ENCODE measurements around the gene FOXF2. TPM values are rescaled to one million over a fixed set of nuclear protein-coding genes. Genes with fewer than 3 reads are reported as not detected.
A peak's percentile ranks its signal among the peaks of the same experiment; 100 is the strongest.

Gene FOXF2
- 2.1 and 8.1 TPM in 2 replicates for total RNA-seq (ENCODE audit: low replicate concordance)
- long read RNA-seq, partial matches to known transcripts, result 0 of 1 reads
- long read RNA-seq, other reads (novel, unspliced or antisense), result 0 of 1 reads

GRCh38 chr6:1389369-1390132 lies at the start of gene FOXF2:
Gene FOXF2, plus strand, starts transcription at chr6:1389576. Its CDS starts 372 bp downstream, at chr6:1389948.
- peak within 1 kb of the TSS; percentile 51 for H3K27ac Mint-ChIP-seq
- no peaks in the 10 kb centered on the region for H3K36me3 Mint-ChIP-seq
- H3K4me1 Mint-ChIP-seq (ENCODE audit: unreplicated experiment), result peaks cover 21% of the 10 kb centered on the region
- DNase-seq (ENCODE audit: extremely low spot score, unreplicated experiment), result no peak
- H3K4me3 Mint-ChIP-seq, result peak within 1 kb of the TSS; percentile 89
- TF ChIP-seq, protein P1, sequence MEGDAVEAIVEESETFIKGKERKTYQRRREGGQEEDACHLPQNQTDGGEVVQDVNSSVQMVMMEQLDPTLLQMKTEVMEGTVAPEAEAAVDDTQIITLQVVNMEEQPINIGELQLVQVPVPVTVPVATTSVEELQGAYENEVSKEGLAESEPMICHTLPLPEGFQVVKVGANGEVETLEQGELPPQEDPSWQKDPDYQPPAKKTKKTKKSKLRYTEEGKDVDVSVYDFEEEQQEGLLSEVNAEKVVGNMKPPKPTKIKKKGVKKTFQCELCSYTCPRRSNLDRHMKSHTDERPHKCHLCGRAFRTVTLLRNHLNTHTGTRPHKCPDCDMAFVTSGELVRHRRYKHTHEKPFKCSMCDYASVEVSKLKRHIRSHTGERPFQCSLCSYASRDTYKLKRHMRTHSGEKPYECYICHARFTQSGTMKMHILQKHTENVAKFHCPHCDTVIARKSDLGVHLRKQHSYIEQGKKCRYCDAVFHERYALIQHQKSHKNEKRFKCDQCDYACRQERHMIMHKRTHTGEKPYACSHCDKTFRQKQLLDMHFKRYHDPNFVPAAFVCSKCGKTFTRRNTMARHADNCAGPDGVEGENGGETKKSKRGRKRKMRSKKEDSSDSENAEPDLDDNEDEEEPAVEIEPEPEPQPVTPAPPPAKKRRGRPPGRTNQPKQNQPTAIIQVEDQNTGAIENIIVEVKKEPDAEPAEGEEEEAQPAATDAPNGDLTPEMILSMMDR (conservative IDR thresholded peaks at IDR 0.05), result no peak
- H3K9me3 Mint-ChIP-seq, result no peaks in the 10 kb centered on the region
- peaks cover 84% of the 10 kb centered on the region for H3K27me3 Mint-ChIP-seq

GRCh38 chr6:1346101-1346500 lies 43.3 kb upstream of the FOXF2 start:
- DNase-seq (ENCODE audit: extremely low spot score, unreplicated experiment), result no peak
- Mint-ChIP-seq H3K4me3 (no peak overlapping the region), H3K9me3 (peaks cover under 1% of the 10 kb centered on the region), H3K4me1 (ENCODE audit: unreplicated experiment) (no peaks in the 10 kb centered on the region), H3K27me3 (peaks cover 64% of the 10 kb centered on the region), H3K36me3 (no peaks in the 10 kb centered on the region), H3K27ac (no peak overlapping the region)
- TF ChIP-seq, protein P1 (conservative IDR thresholded peaks at IDR 0.05), result no peak

- H3K27me3 Mint-ChIP-seq, result peaks cover 60% of the 10 kb centered on the region
- TF ChIP-seq, protein P1 (conservative IDR thresholded peaks at IDR 0.05), result no peak
- H3K27ac Mint-ChIP-seq, result no peak overlapping the region
- no peak for DNase-seq (ENCODE audit: extremely low spot score, unreplicated experiment)
- H3K9me3 Mint-ChIP-seq, result peaks cover 6% of the 10 kb centered on the region
- no peaks in the 10 kb centered on the region for H3K36me3 Mint-ChIP-seq
- no peak overlapping the region for H3K4me3 Mint-ChIP-seq
- H3K4me1 Mint-ChIP-seq (ENCODE audit: unreplicated experiment), result no peaks in the 10 kb centered on the region
Observed at GRCh38 chr6:1346558-1347091, 42.8 kb upstream of the FOXF2 start.

- Mint-ChIP-seq H3K4me3 (no peak overlapping the region), H3K4me1 (ENCODE audit: unreplicated experiment) (no peaks in the 10 kb centered on the region), H3K27ac (no peak overlapping the region), H3K36me3 (no peaks in the 10 kb centered on the region), H3K27me3 (peaks cover 58% of the 10 kb centered on the region), H3K9me3 (peaks cover 8% of the 10 kb centered on the region)
- DNase-seq (ENCODE audit: extremely low spot score, unreplicated experiment), result no peak
- TF ChIP-seq, protein P1 (conservative IDR thresholded peaks at IDR 0.05), result no peak
Observed at GRCh38 chr6:1347161-1347560, 42.2 kb upstream of the FOXF2 start.

GRCh38 chr6:1348675-1349074 lies 40.7 kb upstream of the FOXF2 start:
- no peak overlapping the region for H3K27ac Mint-ChIP-seq
- TF ChIP-seq, protein P1 (conservative IDR thresholded peaks at IDR 0.05), result no peak
- H3K27me3 Mint-ChIP-seq, result peaks cover 53% of the 10 kb centered on the region
- H3K4me3 Mint-ChIP-seq, result no peak overlapping the region
- H3K9me3 Mint-ChIP-seq, result peaks cover 11% of the 10 kb centered on the region
- no peak for DNase-seq (ENCODE audit: extremely low spot score, unreplicated experiment)
- no peaks in the 10 kb centered on the region for H3K4me1 Mint-ChIP-seq (ENCODE audit: unreplicated experiment)
- H3K36me3 Mint-ChIP-seq, result no peaks in the 10 kb centered on the region

All from type B pancreatic cell (in vitro differentiated cells).